A549 (cell line): ENCODE measurements around the gene OTOG. TPM values are rescaled to one million over a fixed set of nuclear protein-coding genes. Genes with fewer than 3 reads are reported as not detected.

ENCODE experiments used
- ATAC-seq, 2 experiments: fragments of 200-7000 bp in 1 of 2; fragments of >200 bp in 1 of 2; cut with Nextera tagmentation in 1 of 2; cut with Tn5 transposase in 1 of 2; 3 replicates each; pipeline versions ENCODE4 v1.8.0 to v1.9.1; 2018 to 2020; ENCODE audit warnings: mild to moderate bottlenecking in 1 of 2, moderate library complexity in 1 of 2
- CTCF ChIA-PET: fragments of 300-600 bp; sonication (Branson Sonifier 250); formaldehyde crosslinking; extraction: SDS; loops from one replicate; lab custom pipeline; 2021; ENCODE audit warnings: antibody characterized with exemption, inconsistent platforms; lab: Yijun Ruan, JAX
- POLR2A ChIA-PET: fragments of 350-600 bp; formaldehyde crosslinking; extraction: SDS; loops from one replicate; lab custom pipeline; 2021; ENCODE audit warnings: antibody characterized with exemption, inconsistent platforms; lab: Yijun Ruan, JAX
- DNase-seq, 2 experiments: peaks; one replicate each; pipeline versions ENCODE4 v3.0.0 to v3.0.0-alpha.2; 2011 to 2016; ENCODE audit warnings: low read depth in 1 of 2, low spot score in 1 of 2
- FAIRE-seq: peaks from 2 replicates; lab custom pipeline; 2011; peaks lifted over from hg19 to GRCh38; lab: Jason Lieb, UNC
- H3K27ac ChIP-seq, 2 experiments: fragments of >200 bp; sonication (Bioruptor Twin); formaldehyde crosslinking; 3 replicates each; pipeline ENCODE4 v1.5.1; 2016 to 2017
- H3K4me1 ChIP-seq: fragments of >200 bp; sonication (Bioruptor Twin); formaldehyde crosslinking; 3 replicates; pipeline ENCODE4 v1.6.1; 2016
- H3K4me2 ChIP-seq: fragments of >200 bp; sonication (Bioruptor Twin); formaldehyde crosslinking; 3 replicates; pipeline ENCODE4 v1.6.1; 2016
- H3K4me3 ChIP-seq: fragments of >200 bp; sonication (Bioruptor Twin); formaldehyde crosslinking; 3 replicates; pipeline ENCODE4 v1.5.1; 2016
- H3K9me3 ChIP-seq: fragments of >200 bp; sonication (Bioruptor Twin); formaldehyde crosslinking; 3 replicates; pipeline ENCODE4 v1.6.1; 2016
- CEBPB ChIP-seq, 2 experiments: fragments of >200 bp in 1 of 2; sonication (Bioruptor Twin) in 1 of 2; formaldehyde crosslinking in 1 of 2; IDR thresholded peaks; 2 replicates each; pipeline ENCODE4 v1.6.1; 2012 to 2016
- CHD4 ChIP-seq: fragments of 200-600 bp; sonication (generic); IDR thresholded peaks from 2 replicates; pipeline ENCODE4 v1.6.1; 2016; ENCODE audit warnings: antibody characterized with exemption, mild to moderate bottlenecking, borderline replicate concordance
- FOSL2 ChIP-seq, 2 experiments: fragments of 450-650 bp in 1 of 2; fragments of >200 bp in 1 of 2; sonication (Bioruptor Twin) in 1 of 2; formaldehyde crosslinking; IDR thresholded peaks; 2 replicates each; pipeline versions ENCODE4 v1.5.0 to v1.6.1; 2016 to 2020; ENCODE audit warnings: mild to moderate bottlenecking in 1 of 2, moderate library complexity in 1 of 2
- GATA3 ChIP-seq: IDR thresholded peaks from 2 replicates; pipeline ENCODE4 v1.6.1; 2012; ENCODE audit warnings: borderline replicate concordance
- HDAC2 ChIP-seq: fragments of 200-600 bp; sonication (generic); IDR thresholded peaks from 2 replicates; pipeline ENCODE4 v1.6.1; 2016
- HEYL ChIP-seq: fragments of 250-450 bp; sonication (Bioruptor Pico); IDR thresholded peaks from 2 replicates; pipeline ENCODE4 v1.8.0; 2021; ENCODE audit warnings: mild to moderate bottlenecking, moderate library complexity
- HOXA7 ChIP-seq: fragments of 250-450 bp; sonication (Bioruptor Pico); IDR thresholded peaks from 2 replicates; pipeline ENCODE4 v1.5.0; 2020; ENCODE audit warnings: mild to moderate bottlenecking, moderate library complexity
- HOXB5 ChIP-seq: fragments of 250-450 bp; sonication (Bioruptor Pico); IDR thresholded peaks from 2 replicates; pipeline ENCODE4 v1.5.0; 2020; ENCODE audit warnings: mild to moderate bottlenecking, moderate library complexity
- KDM1A ChIP-seq: fragments of 200-600 bp; sonication (generic); IDR thresholded peaks from 2 replicates; pipeline ENCODE4 v1.6.1; 2016; ENCODE audit warnings: low read depth, mild to moderate bottlenecking
- MAZ ChIP-seq: fragments of 150-350 bp; IDR thresholded peaks from 2 replicates; pipeline ENCODE4 v1.6.1; 2014; ENCODE audit warnings: antibody characterized with exemption, low read depth, low read length, borderline replicate concordance
- MYC ChIP-seq: IDR thresholded peaks from 2 replicates; pipeline ENCODE4 v1.6.1; 2012; ENCODE audit warnings: mild to moderate bottlenecking, inconsistent platforms, low read length, improper control_type of control experiment, borderline replicate concordance
- PHF8 ChIP-seq: fragments of 200-600 bp; sonication (generic); IDR thresholded peaks from 2 replicates; pipeline ENCODE4 v1.6.1; 2016; ENCODE audit warnings: low read depth, mild to moderate bottlenecking, antibody characterized with exemption, moderate library complexity, borderline replicate concordance
- RCOR1 ChIP-seq: fragments of 150-350 bp; IDR thresholded peaks from 2 replicates; pipeline ENCODE4 v1.6.1; 2014; ENCODE audit warnings: antibody characterized with exemption, low read length, low read depth
- RNF2 ChIP-seq: fragments of 200-600 bp; sonication (generic); IDR thresholded peaks from 2 replicates; pipeline ENCODE4 v1.6.1; 2016; ENCODE audit warnings: low read depth, mild to moderate bottlenecking, antibody characterized with exemption, moderate library complexity, borderline replicate concordance
- SMC3 ChIP-seq: fragments of >200 bp; sonication (Bioruptor Twin); formaldehyde crosslinking; IDR thresholded peaks from 3 replicates; pipeline ENCODE4 v1.6.1; 2018; ENCODE audit warnings: inconsistent platforms
- SREBF2 ChIP-seq: fragments of 450-650 bp; IDR thresholded peaks from 2 replicates; pipeline ENCODE4 v1.6.1; 2014; ENCODE audit warnings: mild to moderate bottlenecking, moderate library complexity
- WGBS: methylation state at CpG from one replicate; pipeline ENCODE4 v1.1.6; 2017; ENCODE audit errors: missing lambda C conversion rate; 5-methylcytosine and 5-hydroxymethylcytosine counted together
- polyA plus RNA-seq, 4 experiments: library from polyadenylated mRNA; depleted of rRNA in 3 of 4; stranded (reverse); fragments of >200 nt; fragmentation: RNase III in 1 of 4; extraction: RNeasy Plus Mini Kit Qiagen cat#74134 plus additional on column Dnase treatment in 1 of 4; gene quantifications; 2 replicates in 3 of 4; 3 replicates in 1 of 4; pipeline ENCODE4 v1.2.3, GENCODE V29; 2011 to 2017
- TF ChIP-seq, protein P1 (sequence below): fragments of 200-600 bp; sonication (generic); IDR thresholded peaks from 2 replicates; pipeline ENCODE4 v1.6.1; 2016; ENCODE audit warnings: antibody characterized with exemption, mild to moderate bottlenecking, moderate library complexity
- TF ChIP-seq, protein P2 (sequence below): fragments of 450-650 bp; IDR thresholded peaks from 2 replicates; pipeline ENCODE4 v1.6.1; 2014; ENCODE audit warnings: antibody characterized with exemption
- TF ChIP-seq, protein P3 (sequence below): fragments of 250-450 bp; sonication (Bioruptor Pico); IDR thresholded peaks from 2 replicates; pipeline ENCODE4 v1.5.0; 2020; ENCODE audit warnings: low read depth, mild to moderate bottlenecking, moderate library complexity
- TF ChIP-seq, protein P4 (sequence below): fragments of >200 bp; sonication (Bioruptor Twin); formaldehyde crosslinking; IDR thresholded peaks from 2 replicates; pipeline ENCODE4 v1.6.1; 2016
- TF ChIP-seq, protein P5 (sequence below): fragments of 250-450 bp; sonication (Bioruptor Pico); IDR thresholded peaks from 2 replicates; pipeline ENCODE4 v1.5.0; 2021; ENCODE audit warnings: mild to moderate bottlenecking, moderate library complexity, borderline replicate concordance

Gene OTOG
- polyA plus RNA-seq, 2 of the 4 experiments (the other 2 are of a cell fraction): not detected

DNA sequence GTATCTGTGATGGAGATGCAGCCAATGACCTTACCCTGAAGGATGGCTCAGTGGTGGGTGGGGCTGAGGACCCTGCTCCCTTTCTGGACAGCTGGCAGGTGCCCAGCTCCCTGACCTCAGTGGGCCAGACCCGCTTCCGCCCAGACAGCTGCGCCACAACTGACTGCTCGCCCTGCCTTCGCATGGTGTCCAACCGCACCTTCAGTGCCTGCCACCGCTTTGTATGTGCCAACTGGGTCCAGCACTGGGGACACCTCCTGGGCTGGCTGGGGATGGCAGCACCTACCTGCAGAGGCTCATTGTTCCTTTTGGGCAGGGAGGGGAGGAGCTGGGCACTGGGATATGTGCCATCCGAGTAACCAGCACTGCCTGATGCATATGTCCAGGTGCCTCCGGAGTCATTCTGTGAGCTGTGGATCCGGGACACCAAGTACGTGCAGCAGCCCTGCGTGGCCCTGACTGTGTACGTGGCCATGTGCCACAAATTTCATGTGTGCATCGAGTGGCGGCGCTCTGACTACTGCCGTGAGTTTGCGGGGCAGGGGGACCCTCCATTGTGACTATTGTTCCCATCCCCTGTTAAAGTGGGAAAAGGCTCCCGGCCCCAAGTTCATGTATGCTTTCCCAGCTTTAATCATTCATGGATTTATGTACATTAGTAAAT is 84.8 kb downstream of the OTOG start (continued):
- TF ChIP-seq, protein P1, sequence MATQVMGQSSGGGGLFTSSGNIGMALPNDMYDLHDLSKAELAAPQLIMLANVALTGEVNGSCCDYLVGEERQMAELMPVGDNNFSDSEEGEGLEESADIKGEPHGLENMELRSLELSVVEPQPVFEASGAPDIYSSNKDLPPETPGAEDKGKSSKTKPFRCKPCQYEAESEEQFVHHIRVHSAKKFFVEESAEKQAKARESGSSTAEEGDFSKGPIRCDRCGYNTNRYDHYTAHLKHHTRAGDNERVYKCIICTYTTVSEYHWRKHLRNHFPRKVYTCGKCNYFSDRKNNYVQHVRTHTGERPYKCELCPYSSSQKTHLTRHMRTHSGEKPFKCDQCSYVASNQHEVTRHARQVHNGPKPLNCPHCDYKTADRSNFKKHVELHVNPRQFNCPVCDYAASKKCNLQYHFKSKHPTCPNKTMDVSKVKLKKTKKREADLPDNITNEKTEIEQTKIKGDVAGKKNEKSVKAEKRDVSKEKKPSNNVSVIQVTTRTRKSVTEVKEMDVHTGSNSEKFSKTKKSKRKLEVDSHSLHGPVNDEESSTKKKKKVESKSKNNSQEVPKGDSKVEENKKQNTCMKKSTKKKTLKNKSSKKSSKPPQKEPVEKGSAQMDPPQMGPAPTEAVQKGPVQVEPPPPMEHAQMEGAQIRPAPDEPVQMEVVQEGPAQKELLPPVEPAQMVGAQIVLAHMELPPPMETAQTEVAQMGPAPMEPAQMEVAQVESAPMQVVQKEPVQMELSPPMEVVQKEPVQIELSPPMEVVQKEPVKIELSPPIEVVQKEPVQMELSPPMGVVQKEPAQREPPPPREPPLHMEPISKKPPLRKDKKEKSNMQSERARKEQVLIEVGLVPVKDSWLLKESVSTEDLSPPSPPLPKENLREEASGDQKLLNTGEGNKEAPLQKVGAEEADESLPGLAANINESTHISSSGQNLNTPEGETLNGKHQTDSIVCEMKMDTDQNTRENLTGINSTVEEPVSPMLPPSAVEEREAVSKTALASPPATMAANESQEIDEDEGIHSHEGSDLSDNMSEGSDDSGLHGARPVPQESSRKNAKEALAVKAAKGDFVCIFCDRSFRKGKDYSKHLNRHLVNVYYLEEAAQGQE: no peak
- TF ChIP-seq GATA3: no peak
- TF ChIP-seq KDM1A: no peak
- TF ChIP-seq SMC3: no peak
- TF ChIP-seq, protein P2, sequence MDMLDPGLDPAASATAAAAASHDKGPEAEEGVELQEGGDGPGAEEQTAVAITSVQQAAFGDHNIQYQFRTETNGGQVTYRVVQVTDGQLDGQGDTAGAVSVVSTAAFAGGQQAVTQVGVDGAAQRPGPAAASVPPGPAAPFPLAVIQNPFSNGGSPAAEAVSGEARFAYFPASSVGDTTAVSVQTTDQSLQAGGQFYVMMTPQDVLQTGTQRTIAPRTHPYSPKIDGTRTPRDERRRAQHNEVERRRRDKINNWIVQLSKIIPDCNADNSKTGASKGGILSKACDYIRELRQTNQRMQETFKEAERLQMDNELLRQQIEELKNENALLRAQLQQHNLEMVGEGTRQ: no peak
- TF ChIP-seq, protein P3, sequence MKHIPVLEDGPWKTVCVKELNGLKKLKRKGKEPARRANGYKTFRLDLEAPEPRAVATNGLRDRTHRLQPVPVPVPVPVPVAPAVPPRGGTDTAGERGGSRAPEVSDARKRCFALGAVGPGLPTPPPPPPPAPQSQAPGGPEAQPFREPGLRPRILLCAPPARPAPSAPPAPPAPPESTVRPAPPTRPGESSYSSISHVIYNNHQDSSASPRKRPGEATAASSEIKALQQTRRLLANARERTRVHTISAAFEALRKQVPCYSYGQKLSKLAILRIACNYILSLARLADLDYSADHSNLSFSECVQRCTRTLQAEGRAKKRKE (CRISPR knock-in tag): no peak
- TF ChIP-seq RCOR1: no peak
- TF ChIP-seq, protein P4, sequence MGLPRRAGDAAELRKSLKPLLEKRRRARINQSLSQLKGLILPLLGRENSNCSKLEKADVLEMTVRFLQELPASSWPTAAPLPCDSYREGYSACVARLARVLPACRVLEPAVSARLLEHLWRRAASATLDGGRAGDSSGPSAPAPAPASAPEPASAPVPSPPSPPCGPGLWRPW: no peak
- TF ChIP-seq CHD4: no peak

DNA sequence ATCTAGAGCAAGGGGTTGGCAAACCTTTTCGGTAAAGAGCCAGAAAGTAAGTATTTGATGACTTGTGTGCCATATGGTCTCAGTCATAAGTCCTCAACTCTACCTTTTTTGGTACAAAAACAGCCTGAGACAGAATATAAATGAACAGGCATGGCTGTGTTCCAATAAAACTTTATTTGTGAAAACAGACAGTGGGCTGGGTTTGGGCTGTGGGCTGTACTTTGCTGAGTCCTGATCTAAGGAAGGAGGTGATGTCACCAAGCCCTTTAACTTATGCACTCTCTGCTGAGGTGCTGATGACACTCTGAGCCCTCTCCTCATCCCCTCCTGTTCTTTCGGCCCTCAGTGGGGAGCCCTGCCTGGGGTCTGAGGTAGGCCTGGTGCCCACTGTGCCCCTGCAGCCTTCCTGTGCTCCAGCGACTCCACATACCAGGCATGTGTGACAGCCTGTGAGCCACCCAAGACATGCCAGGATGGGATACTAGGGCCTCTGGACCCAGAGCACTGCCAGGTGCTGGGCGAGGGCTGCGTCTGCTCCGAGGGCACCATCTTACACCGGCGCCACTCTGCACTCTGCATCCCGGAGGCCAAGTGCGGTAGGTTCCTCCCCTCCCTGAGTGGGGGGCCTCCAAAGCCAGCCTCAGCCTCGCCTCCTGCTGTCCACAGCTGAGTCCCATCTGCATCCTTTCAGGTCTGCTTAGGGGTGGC is 86.4 kb downstream of the OTOG start:
- Histone ChIP-seq H3K9me3 (no peaks in the 10 kb centered on the region), H3K27ac (no peak overlapping the region), H3K4me1 (no peaks in the 10 kb centered on the region), H3K4me3 (no peak overlapping the region), H3K4me2 (no peak overlapping the region)
- TF ChIP-seq RCOR1: no peak
- TF ChIP-seq, protein P5, sequence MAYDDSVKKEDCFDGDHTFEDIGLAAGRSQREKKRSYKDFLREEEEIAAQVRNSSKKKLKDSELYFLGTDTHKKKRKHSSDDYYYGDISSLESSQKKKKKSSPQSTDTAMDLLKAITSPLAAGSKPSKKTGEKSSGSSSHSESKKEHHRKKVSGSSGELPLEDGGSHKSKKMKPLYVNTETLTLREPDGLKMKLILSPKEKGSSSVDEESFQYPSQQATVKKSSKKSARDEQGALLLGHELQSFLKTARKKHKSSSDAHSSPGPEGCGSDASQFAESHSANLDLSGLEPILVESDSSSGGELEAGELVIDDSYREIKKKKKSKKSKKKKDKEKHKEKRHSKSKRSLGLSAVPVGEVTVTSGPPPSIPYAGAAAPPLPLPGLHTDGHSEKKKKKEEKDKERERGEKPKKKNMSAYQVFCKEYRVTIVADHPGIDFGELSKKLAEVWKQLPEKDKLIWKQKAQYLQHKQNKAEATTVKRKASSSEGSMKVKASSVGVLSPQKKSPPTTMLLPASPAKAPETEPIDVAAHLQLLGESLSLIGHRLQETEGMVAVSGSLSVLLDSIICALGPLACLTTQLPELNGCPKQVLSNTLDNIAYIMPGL (CRISPR knock-in tag): no peak
- no peak for TF ChIP-seq HOXB5
- no peak for TF ChIP-seq MYC
- TF ChIP-seq, protein P1: no peak
- TF ChIP-seq KDM1A: no peak
- TF ChIP-seq FOSL2 (IDR thresholded peaks at IDR 0.05): no peak
- TF ChIP-seq FOSL2 (CRISPR knock-in tag; IDR thresholded peaks at IDR 0.05): no peak
- TF ChIP-seq RNF2: no peak
- TF ChIP-seq HOXA7 (CRISPR knock-in tag): no peak
- TF ChIP-seq CEBPB (IDR thresholded peaks at IDR 0.05): no peak
- no peak for TF ChIP-seq HDAC2
- no peak for TF ChIP-seq HEYL (CRISPR knock-in tag)
- TF ChIP-seq PHF8: no peak
- TF ChIP-seq MAZ: no peak
- no peak for TF ChIP-seq SREBF2
- ATAC-seq: peak in 1 of 2 experiments; percentile 16; a peak in 2 of 6 replicates
- CTCF ChIA-PET: interaction anchor here (0.8 kb wide), 1 partner anchor 24 kb away, joined by 3 read pairs; no protein-coding TSS in a partner anchor
- DNase-seq: no peak
- FAIRE-seq: no peak
- WGBS: 69% methylated on average over 11 of the region's 11 CpGs
- POLR2A ChIA-PET: no interaction called here
